NCI-H446 treated with DMSO at 0.1 percent for 48 hours (cell line): ENCODE measurements around the gene ULBP2.
"Not testable (repeated sequence)": the region's sequence is repeated elsewhere in the genome, so short reads cannot be mapped to it uniquely, and the experiment has no call there.

ENCODE experiments used
- DNase-seq: peaks from one replicate; lab custom pipeline; 2025; lab: John Stamatoyannopoulos, UW

The ULBP2 gene

DNA sequence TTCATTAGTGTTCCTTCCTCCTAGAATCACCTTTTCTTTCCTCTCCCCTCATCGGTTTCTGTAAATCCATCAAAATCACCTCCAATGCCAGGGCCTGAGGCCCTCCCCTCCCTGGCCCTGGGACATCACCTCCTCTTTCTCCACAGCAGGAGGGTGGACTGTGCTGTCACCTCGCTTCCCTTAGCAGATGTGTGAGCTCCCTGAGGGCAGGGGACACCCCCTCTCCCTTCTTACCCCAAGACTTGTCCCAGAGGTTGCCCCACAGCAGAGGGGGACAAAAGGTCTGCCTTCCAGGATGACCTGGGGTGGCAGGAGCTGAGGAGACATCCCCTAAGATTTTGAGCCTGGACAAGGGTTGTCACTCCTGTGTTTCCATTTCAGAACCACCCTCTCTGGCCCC, 27.8 kb downstream of the ULBP2 start:
- DNase-seq: no peak

DNA sequence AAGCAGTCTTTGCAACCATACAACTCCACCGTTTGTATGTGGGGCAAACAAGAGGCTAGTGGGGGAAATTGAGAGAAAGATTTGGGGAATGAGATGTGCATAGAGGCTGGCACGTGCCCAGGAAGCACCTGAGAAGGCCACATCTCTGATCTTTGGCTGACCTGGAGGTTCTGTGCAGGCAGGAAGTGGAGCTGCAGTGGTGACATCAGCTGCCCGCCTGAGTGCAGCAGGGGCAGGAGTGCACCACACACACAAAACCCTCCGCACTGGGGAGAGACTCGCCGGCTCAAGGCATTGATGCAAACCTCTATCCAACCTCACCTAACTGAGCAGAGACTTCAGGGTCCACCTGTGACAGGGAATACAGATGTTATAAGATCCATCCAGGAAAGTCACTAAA, 32.6 kb downstream of the ULBP2 start:
- not testable (repeated sequence) for DNase-seq

DNA sequence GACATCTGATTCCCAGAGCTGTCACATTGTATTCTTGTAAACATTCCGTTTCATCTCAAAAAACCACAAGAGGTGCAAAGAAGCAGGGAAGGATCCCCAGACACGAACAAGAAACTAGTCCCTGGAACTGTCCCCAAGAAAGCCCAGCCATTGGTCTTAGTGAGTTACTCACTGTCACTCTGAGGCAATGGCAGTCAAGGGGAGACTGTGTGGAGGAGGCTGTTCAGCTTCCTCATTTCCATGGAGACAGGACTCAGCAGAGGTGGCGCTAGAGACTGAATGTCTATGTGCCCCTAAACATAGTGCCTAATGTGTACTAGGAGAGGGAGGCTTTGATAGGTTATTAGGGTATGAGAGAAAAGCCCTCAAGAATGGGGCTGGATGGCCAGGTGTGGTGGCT, 33.0 kb downstream of the ULBP2 start:
- no peak for DNase-seq

DNA sequence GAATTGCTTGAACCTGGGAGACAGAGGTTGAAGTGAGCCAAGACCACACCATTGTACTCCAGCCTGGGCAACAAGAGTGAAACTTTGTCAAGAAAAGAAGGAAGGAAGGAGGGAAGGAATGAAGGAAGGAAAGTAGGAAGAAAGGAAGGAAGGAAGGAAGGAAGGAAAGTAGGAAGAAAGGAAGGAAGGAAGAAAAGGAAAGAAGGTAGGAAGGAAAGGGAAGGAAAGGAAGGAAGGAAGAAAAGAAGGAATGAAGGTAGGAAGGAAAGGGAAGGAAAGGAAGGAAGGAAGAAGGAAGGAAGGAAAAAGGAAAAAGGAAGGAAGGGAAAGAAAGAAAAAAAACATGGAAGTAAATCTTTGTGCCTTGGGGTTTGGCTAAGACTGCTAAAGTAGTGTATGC, 33.6 kb downstream of the ULBP2 start:
- DNase-seq: no peak

DNA sequence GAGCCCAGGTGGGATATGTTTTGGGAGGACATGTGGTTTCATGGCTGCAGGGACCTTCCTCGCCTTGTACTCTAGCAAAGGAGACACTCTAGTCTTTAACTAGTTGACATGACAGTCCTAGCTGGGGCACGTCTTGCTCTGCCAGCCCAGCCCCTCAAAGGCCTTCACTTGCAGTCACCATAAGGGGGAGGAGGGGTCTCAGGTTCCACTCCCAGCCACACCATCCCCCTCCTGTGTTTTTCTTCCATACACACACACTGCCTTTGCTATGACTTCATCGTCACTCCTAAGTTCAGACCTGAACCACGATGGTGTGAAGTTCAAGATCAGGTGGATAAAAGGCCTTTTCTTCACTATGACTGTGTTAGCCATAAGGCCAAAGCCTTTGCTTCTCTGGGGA, 35.4 kb downstream of the ULBP2 start:
- DNase-seq: no peak

DNA sequence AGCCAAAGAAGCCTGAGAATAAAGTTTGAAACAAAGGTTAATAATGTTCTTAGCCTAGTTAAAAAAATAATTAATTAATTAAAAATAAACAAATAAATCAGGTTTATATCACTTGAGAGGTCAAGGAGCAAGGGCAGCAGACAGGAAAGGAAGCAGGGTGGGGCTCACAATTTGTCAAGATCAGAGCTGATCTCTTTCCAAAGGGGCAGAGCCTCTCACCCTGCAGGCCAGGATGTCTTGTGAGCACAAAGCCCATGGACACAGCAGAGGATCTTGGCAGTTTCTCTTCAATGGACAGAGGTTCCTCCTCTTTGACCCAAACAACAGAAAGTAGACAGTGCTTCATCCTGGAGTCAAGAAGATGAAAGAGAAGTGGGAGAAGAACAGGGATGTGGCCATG, 36.8 kb downstream of the ULBP2 start:
- DNase-seq: no peak

DNA sequence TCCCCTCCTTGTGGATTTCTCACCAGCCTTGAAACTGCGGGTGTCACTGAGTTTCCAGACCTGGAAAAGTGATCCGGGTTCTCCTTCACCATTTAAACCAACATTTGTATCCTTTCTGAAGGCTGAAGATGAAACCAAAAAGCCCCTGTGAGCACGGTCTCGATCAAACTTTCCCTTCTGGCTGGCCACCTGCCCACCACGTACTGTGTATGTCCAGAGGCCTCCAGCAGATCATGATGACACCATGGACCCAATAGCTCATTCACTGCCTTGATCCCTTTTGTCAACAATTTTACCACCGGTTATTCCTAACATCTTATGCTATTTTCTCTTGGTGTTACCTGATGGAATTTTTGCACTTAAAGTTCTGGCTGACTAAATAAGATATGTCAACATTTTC, 37.5 kb downstream of the ULBP2 start:
- DNase-seq: no peak

DNA sequence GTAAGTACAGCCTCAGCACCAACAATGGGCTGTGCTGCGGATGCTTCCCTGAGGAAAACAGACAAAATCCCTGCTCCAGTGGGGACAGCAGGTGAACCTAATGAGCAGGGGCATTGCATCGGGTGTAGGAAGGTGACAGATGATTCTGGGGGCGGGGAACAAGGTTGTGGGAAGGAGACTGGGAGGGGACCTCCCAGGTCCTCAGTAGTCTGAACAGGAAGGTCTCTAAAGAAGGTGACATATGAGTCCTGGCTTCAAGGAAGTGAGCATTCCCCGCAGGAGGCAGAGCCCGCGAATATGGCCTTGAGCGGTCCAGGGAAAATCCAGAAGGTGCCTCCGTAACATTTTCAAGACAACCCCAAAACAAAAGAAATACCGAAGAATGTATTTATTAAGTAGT, 41.3 kb downstream of the ULBP2 start:
- DNase-seq: no peak

DNA sequence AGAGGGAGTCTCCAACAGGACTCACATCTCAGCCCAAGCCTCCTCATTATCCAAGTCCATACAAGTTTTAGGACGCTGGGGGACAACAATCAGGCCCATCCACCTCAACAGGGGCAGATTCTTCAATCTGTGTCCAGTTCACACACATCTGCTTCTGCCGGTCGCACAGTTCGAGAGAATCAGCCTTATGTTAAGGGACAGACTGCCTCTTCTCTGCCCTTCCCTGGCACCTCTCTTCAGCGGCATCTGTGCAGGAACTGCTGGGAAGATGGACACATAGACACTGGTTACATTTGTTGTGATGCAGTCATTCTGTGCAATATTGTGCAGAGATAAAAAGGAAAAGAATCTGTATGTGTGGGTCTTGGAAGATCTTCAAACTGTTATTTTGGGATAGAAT, 43.0 kb downstream of the ULBP2 start:
- no peak for DNase-seq

DNA sequence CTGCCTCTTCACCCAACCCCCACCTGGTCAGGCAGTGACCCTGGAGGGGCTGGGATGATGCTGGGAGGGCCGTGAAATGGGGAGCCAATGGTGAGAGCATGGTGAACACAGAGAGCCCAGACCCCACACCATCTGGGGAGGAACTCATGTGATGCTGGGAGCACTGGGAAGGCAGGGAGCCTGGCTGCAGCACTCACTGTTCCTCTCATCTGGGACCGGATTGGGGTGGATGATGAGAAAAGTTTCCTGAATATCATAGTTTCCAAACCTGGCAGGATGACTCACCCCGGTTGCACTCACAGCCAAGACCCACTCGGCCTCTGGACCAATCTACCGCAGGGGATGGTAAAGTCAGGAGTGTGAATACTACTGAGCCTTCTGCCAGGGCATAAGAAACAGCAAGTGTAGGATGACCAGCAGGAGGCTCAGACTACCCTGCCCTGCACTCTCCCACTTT, 43.7 kb downstream of the ULBP2 start:
- no peak for DNase-seq

DNA sequence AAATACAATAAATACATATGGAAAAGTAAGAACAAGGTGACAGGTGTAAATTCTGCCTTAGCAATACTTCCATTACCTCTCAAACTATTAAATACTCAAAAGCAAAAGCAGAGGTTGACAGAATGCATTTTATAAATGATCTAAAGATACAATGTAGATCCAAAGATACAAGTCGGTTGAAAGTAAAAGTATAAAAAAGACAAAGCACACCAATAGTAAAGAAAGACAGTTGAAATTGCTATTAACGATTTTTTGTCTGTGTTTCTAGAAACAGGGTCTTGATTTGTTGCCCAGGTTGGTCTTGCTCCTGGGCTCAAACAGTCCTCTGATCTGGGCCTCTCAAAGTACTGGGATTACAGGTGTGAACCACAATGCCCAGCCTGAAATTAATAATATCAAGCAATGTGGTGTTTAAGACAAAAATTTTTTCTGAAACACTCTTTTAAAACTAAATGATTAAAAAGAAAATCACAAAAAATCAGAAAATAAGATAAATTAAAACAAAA, 45.8 kb downstream of the ULBP2 start:
- DNase-seq: no peak

DNA sequence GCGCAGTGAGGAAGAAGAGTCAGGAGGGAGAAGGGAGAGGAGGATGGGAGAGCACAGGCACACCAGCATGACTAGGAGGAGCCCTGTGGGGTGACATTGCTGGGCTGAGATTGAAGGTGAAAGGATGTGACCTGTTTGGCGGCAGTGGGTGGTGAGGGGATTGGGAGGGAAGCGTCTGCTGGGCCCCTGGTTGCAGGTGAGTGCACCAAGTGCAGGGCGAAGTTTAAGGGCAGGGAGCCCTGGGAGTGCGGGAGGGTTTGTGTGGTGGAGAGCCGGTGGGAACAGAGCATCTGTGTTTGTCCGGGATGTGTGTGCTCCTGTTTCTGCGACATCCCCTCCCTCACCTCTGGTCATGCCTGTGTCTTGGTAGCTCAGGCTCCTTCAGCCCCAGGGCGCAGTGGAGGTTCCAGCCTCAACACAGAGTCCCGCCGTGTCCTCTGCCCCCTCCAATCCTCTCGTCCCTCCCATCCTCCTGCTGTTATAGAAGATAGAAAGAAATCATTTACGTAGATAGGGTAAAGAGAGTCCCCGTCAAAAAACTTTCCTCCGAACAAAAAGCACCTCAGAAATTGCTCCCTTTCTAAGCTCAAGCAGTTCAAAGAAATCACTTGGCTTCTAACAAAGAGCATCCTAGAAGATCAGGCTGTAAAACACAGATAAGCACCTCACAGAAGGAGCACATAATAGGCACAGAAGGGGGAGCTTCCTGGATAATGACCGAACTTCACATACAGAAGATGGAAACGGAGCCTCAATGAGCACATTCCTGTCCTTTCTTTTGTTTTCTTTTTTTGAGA, 46.9 kb downstream of the ULBP2 start:
- DNase-seq: no peak

DNA sequence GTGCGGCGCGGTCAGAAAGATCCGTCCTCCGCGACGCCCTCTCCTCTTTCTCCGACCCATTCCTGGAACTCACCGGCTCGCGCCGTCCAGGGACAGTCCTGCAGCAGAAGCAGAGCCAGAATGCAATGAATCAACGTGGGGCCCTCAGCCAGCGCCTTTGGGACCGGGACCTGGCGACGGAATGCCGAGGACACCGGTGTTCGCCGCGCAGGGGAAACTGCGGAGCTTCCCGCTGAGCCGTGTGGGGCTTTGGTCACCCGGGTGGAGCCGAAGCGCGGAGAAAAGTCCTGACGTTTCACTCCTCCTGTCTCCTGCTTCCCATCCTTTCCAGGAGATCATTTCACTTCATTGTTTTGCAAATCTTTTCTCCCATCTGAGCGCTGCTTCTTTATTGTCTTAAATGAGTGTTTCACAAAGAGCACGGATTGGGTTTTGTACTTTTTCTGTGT, 48.4 kb downstream of the ULBP2 start:
- DNase-seq: no peak

DNA sequence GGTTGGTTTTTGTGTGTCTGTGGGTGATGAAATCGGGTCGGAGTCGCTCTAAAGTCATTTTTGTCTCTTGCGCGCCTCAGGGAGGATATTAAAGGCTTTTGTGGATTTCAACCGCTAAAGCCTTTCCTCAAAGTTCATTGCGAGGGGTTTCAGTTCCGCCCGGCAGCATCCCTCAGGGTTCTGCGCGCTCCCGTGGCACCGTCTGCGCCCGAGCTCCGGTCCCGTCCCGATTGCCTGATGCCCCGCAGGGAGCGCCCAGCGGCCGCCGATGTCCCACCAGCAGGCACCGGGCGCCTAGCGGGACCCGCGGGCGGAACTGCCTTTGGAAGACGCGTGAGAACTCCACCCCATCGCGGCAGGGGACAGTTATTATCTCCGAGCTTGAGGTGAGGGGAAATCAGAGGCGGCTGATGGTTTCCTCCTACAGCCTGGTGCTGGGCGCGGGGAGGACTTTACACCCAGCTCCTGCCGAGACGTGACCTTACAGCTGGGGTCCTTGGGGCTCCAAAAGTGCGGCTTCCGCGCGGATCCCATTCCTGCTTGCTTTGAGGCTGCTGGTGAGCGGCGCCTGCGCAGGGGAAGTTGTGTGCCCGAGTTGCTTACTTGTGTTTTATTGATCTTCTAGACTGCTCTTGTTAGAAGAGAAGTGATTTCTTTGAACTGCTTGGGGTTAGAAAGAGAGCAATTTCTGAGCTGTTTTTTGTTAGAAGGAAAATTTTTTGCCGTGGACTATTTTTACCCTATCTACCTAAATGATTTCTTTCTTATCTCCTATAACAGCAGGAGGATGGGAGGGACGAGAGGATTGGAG, 49.1 kb downstream of the ULBP2 start:
- DNase-seq: no peak

DNA sequence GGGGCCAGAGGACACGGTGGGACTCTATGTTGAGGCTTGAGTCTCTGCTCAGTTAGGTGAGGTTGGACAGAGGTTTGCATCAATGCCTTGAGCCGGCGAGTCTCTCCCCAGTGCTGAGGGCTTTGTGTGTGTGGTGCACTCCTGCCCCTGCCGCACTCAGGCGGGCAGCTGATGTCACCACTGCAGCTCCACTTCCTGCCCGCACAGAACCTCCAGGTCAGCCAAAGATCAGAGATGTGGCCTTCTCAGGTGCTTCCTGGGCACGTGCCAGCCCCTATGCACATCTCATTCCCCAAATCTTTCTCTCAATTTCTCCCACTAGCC, 49.6 kb downstream of the ULBP2 start:
- DNase-seq: not testable (repeated sequence)

DNA sequence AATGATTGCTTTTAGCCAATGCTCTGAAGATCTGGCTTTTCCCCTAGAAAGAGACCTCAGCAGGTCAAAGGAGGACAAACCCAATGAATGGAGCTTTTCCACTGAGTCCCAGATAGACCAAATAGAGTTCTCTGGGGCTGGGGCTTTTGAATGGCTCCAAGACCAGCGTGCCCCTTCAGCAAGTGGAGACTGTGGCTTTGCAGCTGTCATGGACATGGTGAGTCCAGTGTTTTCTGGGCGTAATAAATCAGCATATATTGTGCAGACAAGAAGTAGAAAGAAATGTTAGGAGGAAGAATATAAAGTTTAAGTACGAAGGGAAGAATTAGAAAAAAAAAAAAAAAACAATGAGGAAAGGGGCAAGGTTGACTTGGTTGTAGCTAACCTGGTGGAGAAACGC, 50.0 kb downstream of the ULBP2 start:
- no peak for DNase-seq

DNA sequence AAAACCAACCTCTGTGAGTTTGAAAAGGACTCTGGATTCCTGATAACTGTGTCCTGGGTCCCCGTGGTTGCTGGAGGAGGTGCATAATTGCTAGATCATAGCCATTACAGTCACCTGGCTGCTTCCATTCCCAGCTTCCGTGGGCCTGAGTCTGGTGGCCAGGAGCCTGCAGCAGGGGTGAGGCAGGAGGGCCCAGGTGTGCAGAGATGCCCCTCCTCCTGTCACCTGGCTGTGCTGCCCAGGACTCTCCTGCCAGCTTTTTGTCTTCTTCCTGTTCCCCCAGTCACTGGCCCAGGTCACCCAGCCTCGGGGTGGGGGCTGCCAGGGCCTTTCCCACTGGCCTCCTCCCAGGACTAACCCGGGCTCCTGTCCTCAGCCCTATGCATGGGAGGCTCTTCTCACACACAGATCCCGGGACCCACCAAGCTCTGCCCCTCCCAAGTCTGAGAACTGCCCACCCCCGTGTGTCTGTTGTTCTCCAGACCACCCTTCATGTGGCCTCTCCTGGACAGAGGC, 53.5 kb downstream of the ULBP2 start:
- no peak for DNase-seq

DNA sequence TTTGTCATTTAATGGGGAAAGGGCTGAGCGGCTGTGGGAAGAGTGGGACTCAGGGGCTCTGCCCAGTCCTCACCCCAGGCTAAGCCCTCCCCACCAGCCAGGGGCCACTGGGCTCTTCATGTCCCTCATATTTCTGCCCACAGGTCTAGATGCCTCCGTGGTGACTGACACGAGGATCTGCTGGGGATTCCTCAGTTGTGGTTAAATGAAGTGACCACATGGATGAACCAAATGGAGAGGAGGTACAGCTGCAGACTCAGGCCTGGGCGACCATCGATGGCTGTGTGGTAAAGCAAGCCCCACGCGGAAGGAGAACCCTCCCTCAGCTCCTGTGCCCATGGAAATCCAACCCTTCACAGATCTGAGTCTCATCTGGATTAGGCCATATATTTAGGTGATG, 54.2 kb downstream of the ULBP2 start:
- DNase-seq: no peak
